Stimulated activated CD4-positive, alpha-beta T cell treated with anti-CD3 and anti-CD28 coated beads, Interleukin-12 subunit alpha, Interleukin-12 subunit beta, amount 100 ng/mL, for 24 hours (primary cell): ENCODE results near the gene SYNRG.
"Not testable (repeated sequence)": the region's sequence is repeated elsewhere in the genome, so short reads cannot be mapped to it uniquely, and the experiment has no call there.

Experiments
- DNase-seq, 2 experiments: peaks; one replicate each; pipeline ENCODE4 v3.0.0-alpha.2; 2020; ENCODE audit warnings: low read depth in 2 of 2

Gene SYNRG

GRCh38 chr17:37609170-37610040, at the start of gene SYNRG:
Gene SYNRG, minus strand, starts transcription at chr17:37609418. Its CDS starts 63 bp downstream, at chr17:37609355.
- DNase-seq: peak; percentile 85 to 86

DNA sequence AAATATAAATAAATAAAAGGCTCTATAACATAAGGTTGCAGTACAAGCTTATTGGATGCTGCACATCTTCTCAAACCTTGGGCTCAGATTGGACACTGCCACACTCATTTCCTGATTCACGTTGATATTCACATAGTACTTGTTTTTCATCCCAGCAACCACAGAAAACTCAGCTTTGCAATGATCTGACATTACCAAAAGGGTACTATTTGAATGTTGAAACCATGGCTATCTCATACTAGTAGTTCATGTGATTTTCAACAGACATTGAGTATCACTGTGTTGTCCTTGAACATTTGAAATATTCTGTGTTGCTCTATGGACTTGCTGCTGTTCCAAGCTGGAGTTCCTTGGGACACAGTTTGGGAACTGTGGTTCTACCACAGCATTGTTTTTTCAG, 48.0 kb upstream of the SYNRG start:
- no peak for DNase-seq

GRCh38 chr17:37651849-37652248, 42.6 kb upstream of the SYNRG start:
- no peak for DNase-seq

GRCh38 chr17:37650419-37651003, 41.3 kb upstream of the SYNRG start:
- DNase-seq: no peak

GRCh38 chr17:37648555-37648954, 39.3 kb upstream of the SYNRG start:
- no peak for DNase-seq

DNA sequence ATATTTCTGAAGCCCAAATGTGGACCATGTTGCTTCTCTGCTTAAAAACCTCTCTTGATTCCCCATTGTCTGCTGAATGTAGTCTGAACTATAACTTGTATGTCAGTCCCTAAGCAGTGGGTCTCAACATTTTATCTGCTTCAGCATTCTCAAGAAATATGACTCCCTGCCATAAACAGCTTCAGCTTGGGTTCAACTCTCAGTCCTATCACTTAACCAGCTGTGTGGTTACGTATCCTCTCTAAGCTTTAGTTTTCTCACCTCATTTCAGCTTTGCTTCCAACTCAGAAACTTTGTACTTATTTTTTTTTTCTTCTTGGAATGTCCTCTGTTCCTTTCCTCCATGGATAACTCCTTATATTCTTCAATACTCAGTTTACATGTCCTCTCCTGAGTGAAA, 38.6 kb upstream of the SYNRG start:
- DNase-seq: no peak

GRCh38 chr17:37643869-37644268, 34.7 kb upstream of the SYNRG start:
- no peak for DNase-seq

GRCh38 chr17:37643118-37643766, 34.0 kb upstream of the SYNRG start, which contains the start of gene DDX52:
Gene DDX52, minus strand, starts transcription at chr17:37643446. Its CDS starts 26 bp downstream, at chr17:37643420.
- DNase-seq: peak; percentile 73 to 86

DNA sequence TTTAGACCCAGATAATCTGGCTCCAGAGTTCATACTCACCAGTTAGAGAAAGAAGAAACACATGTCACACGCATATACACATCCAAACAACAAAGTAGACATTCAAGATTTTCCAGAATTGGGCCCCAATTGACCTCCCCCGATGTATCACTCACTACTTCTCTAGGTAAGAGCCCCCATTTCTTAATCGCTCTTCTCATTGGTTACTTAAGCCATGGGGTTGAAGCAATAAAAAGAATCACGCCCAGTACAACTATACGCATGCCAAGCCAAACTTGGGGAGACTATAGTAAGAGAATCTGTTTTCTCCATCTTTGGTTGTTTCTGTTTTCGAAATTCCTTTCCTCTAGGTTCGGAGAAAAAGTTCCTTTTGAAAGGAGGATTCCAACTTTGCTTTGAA, 33.5 kb upstream of the SYNRG start:
- no peak for DNase-seq

DNA sequence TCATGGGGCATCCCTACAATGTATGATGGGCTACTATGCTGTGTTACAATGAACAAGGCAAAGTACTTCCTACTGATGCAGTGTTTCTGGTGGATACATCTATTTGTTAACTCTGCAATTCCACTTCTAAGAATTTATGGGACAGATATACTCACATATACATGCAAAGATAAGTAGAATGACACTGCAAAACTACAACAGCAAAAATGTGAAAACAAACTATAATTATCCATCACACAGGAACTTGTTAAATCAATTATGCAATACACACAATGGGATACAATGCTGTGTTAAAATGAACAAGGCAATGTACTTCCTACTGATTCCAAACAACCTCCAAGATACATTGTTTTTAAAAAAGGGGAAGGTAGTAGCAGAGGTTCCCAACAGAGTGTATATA, 30.8 kb upstream of the SYNRG start:
- no peak for DNase-seq

DNA sequence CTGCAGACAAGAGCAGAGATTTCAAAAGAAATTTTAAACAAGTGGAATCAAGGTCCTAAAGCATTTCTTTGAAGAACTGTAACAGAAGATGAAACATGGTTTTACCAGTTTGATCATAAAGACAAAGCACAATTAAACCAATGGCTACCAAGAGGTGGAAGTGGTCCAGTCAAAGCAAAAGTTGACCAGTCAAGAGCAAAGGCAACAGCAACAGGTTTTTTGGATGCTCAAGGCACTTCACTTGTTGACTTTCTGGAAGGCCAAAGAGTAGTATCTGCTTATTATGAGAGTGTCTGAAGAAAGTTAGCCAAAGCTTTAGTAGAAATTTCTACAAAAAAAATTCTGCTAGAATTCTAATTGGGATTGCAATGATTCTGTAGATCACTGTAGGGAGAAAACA, 28.7 kb upstream of the SYNRG start:
- no peak for DNase-seq

DNA sequence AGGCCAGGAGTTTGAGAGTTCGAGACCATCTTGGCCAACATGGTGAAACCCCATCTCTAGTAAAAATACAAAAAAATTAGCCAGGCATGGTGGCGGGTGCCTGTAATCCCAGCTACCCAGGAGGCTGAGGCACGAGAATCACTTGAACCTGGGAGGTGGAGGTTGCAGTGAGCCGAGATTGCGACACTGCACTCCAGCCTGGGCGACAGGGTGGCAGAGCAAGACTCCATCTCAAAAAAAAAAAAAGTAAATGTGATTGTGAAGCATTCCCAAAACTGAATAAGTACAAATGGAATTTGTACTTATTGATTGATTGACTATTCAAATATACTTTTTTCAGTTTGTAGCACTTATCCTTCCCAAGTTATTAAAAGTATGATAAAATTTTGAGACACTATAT, 7.2 kb upstream of the SYNRG start:
- DNase-seq: not testable (repeated sequence)

- no peak for DNase-seq
Measured at GRCh38 chr17:37614823-37615222, 5.6 kb upstream of the SYNRG start.

DNA sequence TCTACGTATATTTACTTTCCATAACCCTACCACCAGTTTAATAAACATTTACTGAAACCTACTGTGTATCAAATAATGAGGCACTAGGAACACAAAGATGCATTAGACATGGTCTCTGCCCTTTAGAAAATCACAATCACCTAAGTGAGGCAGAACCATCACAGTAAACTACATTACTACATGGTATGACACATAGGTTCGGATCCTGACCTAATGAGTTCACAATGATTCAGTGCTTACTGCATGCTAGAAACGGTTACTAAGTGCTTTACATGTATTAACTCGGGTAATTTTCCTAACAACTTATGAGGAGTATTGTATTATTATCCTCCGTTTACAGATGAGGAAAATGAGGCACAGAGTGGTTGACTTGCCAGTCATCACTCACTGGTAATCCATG, 5.2 kb upstream of the SYNRG start:
- DNase-seq: no peak

GRCh38 chr17:37610971-37611370, 1.8 kb upstream of the SYNRG start:
- no peak for DNase-seq

DNA sequence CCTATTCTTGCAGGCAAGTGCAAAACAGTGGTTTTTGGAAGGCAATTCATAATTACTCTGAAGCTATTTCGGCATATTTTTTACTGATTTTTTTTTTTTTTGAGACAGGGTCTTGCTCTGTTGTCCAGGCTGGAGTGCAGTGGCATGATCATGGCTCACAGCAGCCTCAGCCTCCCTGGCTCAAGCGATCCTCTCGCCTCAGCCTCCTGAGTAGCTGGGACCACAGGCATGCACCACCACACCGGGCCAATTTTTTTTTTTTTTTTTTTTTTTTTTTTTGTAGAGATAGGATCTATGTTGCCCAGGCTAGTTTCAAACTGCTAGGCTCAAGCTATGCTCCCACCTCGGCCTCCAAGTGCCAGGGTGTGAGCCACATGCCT, 813 bp upstream of the SYNRG start:
- DNase-seq: not testable (repeated sequence)

- DNase-seq: no peak
Measured at GRCh38 chr17:37608351-37609169, 658 bp downstream of the SYNRG start.

DNA sequence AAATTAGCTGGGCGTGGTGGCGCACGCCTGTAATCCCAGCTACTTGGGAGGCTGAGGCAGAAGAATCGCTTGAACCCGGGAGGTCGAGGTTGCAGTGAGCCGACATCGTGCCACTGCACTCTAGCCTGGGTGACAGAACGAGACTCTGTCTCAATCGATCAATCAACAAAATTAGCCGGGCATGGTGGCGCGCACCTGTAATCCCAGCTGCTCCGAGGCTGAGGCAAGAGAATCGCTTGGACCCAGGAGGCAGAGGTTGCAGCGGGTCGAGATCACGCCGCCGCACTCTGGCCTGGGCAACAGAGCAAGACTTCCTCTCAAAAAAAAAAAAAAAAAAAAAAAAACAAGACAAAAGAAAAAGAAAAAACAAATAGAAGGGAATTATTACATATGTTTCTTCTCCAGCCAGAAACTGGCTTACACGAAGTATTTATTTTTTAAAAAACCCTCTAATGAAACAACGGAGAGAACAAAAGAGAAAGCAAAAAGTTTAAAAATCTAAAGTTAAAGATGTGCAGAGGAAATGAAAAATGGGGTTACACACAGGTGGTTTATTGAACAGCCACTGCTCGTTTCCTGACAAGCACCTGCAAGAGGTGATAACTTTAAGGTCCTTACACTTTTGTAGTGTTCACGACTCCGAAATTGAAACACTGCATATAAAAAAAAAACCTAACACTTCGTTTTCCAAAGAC, 1.4 kb downstream of the SYNRG start:
- no peak for DNase-seq

GRCh38 chr17:37605813-37606505, 3.3 kb downstream of the SYNRG start:
- DNase-seq: peak in 1 of 2 experiments; percentile 21

GRCh38 chr17:37605081-37605480, 4.1 kb downstream of the SYNRG start:
- DNase-seq: no peak

DNA sequence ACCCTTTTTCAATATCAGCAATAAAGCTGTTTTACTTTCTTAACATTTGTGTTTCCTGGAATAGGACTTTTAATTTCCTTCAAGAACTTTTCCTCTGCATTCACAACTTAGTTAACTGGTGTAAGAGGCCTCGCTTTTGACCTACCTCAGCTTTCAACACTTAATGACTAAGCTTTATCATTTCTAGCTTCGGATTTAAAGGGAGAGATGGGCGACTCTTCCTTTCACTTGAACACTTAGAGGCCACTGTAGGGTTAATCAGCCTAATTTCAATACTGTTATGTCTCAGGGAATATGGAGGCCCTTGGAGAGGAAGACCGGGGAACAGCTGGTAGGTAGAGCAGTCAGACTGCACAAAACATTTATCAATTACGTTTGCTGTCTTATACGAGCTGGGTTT, 4.7 kb downstream of the SYNRG start:
- DNase-seq: no peak
